ENCODE data around the gene REXO1. TPM values are rescaled to one million over a fixed set of nuclear protein-coding genes. Genes with fewer than 3 reads are reported as not detected.

The REXO1 gene
- total RNA-seq, 2 donors from 2014 or later = 18.2 to 24.5 TPM

- H3K27ac ChIP-seq = no peak overlapping the region
- no peaks in the 10 kb centered on the region for H3K27me3 ChIP-seq (replicated peaks; ENCODE audit: insufficient read depth)
- H3K4me3 ChIP-seq = no peak overlapping the region
- DNase-seq (ENCODE audit: low spot score) = no peak
- no peak for ATAC-seq (ENCODE audit: insufficient number of reproducible peaks, low FRiP score, low read depth)
- peaks cover 4% of the 10 kb centered on the region for H3K36me3 ChIP-seq
- no peaks in the 10 kb centered on the region for H3K9me3 ChIP-seq
- no peak for TF ChIP-seq CTCF (IDR thresholded peaks at IDR 0.05)
- peaks cover 6 to 24% of the 10 kb centered on the region in 2 donors for H3K4me1 ChIP-seq (ENCODE audit: control insufficient read depth in 1 of 2, low read depth in 2 of 2)
Observed at GRCh38 chr19:1839658-1840540, 8.4 kb downstream of the REXO1 start.

GRCh38 chr19:1837625-1838105, 10.6 kb downstream of the REXO1 start:
- H3K4me3 ChIP-seq = no peak overlapping the region
- TF ChIP-seq CTCF (IDR thresholded peaks at IDR 0.05) = peak; percentile 82
- H3K27ac ChIP-seq = no peak overlapping the region
- no peaks in the 10 kb centered on the region for H3K9me3 ChIP-seq
- H3K27me3 ChIP-seq (replicated peaks; ENCODE audit: insufficient read depth) = no peaks in the 10 kb centered on the region
- peaks cover 3% of the 10 kb centered on the region for H3K36me3 ChIP-seq
- H3K4me1 ChIP-seq (ENCODE audit: control insufficient read depth in 1 of 2, low read depth in 2 of 2) = peaks cover 0 to 9% of the 10 kb centered on the region in 2 donors
- ATAC-seq (ENCODE audit: insufficient number of reproducible peaks, low FRiP score, low read depth) (no peak), DNase-seq (ENCODE audit: low spot score) (no peak)

GRCh38 chr19:1837222-1837565, 11.1 kb downstream of the REXO1 start:
- TF ChIP-seq CTCF (IDR thresholded peaks at IDR 0.05) = no peak
- no peaks in the 10 kb centered on the region for H3K36me3 ChIP-seq
- no peaks in the 10 kb centered on the region for H3K9me3 ChIP-seq
- no peak overlapping the region for H3K27ac ChIP-seq
- no peak overlapping the region for H3K4me3 ChIP-seq
- no peak for DNase-seq (ENCODE audit: low spot score)
- ATAC-seq (ENCODE audit: insufficient number of reproducible peaks, low FRiP score, low read depth) = no peak
- H3K4me1 ChIP-seq (ENCODE audit: control insufficient read depth in 1 of 2, low read depth in 2 of 2) = peaks cover 0 to 9% of the 10 kb centered on the region in 2 donors
- no peaks in the 10 kb centered on the region for H3K27me3 ChIP-seq (replicated peaks; ENCODE audit: insufficient read depth)

GRCh38 chr19:1836458-1837221, 11.6 kb downstream of the REXO1 start:
- Histone ChIP-seq H3K9me3 (no peaks in the 10 kb centered on the region), H3K27ac (no peak overlapping the region), H3K36me3 (no peaks in the 10 kb centered on the region), H3K4me1 (ENCODE audit: control insufficient read depth in 1 of 2, low read depth in 2 of 2) (peaks cover 0 to 9% of the 10 kb centered on the region in 2 donors), H3K4me3 (no peak overlapping the region), H3K27me3 (replicated peaks; ENCODE audit: insufficient read depth) (no peaks in the 10 kb centered on the region)
- ATAC-seq (ENCODE audit: insufficient number of reproducible peaks, low FRiP score, low read depth) (no peak), DNase-seq (ENCODE audit: low spot score) (no peak)
- no peak for TF ChIP-seq CTCF (IDR thresholded peaks at IDR 0.05)

- Histone ChIP-seq H3K36me3 (no peaks in the 10 kb centered on the region), H3K9me3 (no peaks in the 10 kb centered on the region), H3K4me1 (ENCODE audit: control insufficient read depth in 1 of 2, low read depth in 2 of 2) (peaks cover 0 to 9% of the 10 kb centered on the region in 2 donors), H3K27me3 (replicated peaks; ENCODE audit: insufficient read depth) (no peaks in the 10 kb centered on the region), H3K27ac (no peak overlapping the region), H3K4me3 (no peak overlapping the region)
- ATAC-seq (ENCODE audit: insufficient number of reproducible peaks, low FRiP score, low read depth) (no peak), DNase-seq (ENCODE audit: low spot score) (no peak)
- TF ChIP-seq CTCF (IDR thresholded peaks at IDR 0.05) = no peak
Observed at GRCh38 chr19:1833540-1833939, 14.7 kb downstream of the REXO1 start.

Data from thoracic aorta (tissue), 2 donors.